ENCODE measurements around the gene METTL13. TPM values are rescaled to one million over a fixed set of nuclear protein-coding genes. Genes with fewer than 3 reads are reported as not detected.

METTL13 gene
- total RNA-seq, 2 experiments from 2014 or later: 6.5 to 7.9 TPM

DNA sequence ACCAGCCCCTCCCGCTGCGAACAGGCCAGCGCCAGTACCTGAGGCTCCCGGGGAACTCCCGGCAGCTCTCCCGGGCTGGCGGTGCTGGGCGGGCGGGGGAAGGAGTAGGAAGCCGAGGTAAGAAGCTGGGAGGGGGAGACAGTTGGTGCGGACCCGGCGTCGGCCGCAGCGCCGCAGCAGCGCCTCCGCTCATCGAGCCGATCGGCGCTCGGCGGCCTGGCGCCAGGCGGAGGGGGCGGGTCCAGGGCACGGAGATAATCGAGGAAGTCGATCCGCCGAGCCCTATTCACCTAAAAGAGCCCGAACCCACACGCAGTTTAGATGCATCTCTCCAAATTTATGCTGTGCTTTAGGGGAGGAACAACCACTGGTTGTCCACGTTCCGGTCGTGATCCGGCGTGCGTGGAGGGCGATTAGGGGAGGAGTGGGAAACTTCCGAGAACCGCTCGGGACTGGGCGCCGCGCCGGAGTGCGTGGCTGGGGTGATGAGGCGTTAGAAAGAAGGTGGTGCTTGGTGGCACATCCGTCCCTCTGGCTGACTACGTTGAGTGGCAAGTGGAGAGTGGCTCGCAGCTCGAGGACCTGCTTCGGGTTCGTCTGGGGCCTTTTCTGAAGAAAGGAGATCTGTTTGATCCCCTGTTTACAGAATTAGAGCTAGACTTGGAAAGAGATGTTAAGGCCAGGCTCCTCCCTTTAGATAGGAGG lies 39.4 kb upstream of the METTL13 start, which contains the start of gene VAMP4:
TSS of gene VAMP4 (minus strand) at position 194 of the 705 bp plus-strand sequence. CDS start 3,651 bp downstream, outside the sequence.
- intact Hi-C loops (cut with DNase I, micrococcal nuclease): loop anchor here (1.0 to 10.0 kb wide), 6 partner anchors 39 to 1667 kb away; partner anchors contain the start of genes METTL13 (in 2 of the 2), PRRC2C (in 2 of the 2), DNM3 (in 1 of the 2) and GORAB (in 1 of the 2)
- Mint-ChIP-seq H3K4me1 (ENCODE audit: low read depth) (peaks cover 63% of the 10 kb centered on the region), H3K27ac (peak within 1 kb of the TSS; percentile 100), H3K27me3 (no peaks in the 10 kb centered on the region), H3K4me3 (peak within 1 kb of the TSS; percentile 99), H3K36me3 (ENCODE audit: low read depth) (peaks cover 29% of the 10 kb centered on the region), H3K9me3 (no peaks in the 10 kb centered on the region)
- TF ChIP-seq, protein P1, sequence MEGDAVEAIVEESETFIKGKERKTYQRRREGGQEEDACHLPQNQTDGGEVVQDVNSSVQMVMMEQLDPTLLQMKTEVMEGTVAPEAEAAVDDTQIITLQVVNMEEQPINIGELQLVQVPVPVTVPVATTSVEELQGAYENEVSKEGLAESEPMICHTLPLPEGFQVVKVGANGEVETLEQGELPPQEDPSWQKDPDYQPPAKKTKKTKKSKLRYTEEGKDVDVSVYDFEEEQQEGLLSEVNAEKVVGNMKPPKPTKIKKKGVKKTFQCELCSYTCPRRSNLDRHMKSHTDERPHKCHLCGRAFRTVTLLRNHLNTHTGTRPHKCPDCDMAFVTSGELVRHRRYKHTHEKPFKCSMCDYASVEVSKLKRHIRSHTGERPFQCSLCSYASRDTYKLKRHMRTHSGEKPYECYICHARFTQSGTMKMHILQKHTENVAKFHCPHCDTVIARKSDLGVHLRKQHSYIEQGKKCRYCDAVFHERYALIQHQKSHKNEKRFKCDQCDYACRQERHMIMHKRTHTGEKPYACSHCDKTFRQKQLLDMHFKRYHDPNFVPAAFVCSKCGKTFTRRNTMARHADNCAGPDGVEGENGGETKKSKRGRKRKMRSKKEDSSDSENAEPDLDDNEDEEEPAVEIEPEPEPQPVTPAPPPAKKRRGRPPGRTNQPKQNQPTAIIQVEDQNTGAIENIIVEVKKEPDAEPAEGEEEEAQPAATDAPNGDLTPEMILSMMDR (IDR thresholded peaks at IDR 0.05): no peak
- ChIA-PET CTCF (interaction anchor here (0.6 to 2.1 kb wide), 8 partner anchors 22 to 257 kb away, joined by 3 to 18 read pairs (median 4); partner anchors contain the start of gene METTL13), POLR2A (interaction anchor here (0.6 to 4.3 kb wide), 25 partner anchors 9 to 1973 kb away, joined by 3 to 122 read pairs (median 4); partner anchors contain the start of genes DNM3, FMO4, KIFAP3 and KLHL20)
- H3K27me3 ChIP-seq (ENCODE audit: control insufficient read depth in 1 of 2, insufficient read depth in 2 of 2, low read length in 2 of 2): no peaks in the 10 kb centered on the region
- peak within 1 kb of the TSS; percentile 80 for H3K4me3 ChIP-seq (ENCODE audit: low read length)
- DNase-seq (peak; percentile 77 to 94 (median 84)), ATAC-seq (ENCODE audit: poor library complexity) (peak; percentile 88)
- no peaks in the 10 kb centered on the region for H3K9me3 ChIP-seq (ENCODE audit: control insufficient read depth in 1 of 2, insufficient read depth in 1 of 2, low read length in 2 of 2)
- H3K4me1 ChIP-seq (ENCODE audit: insufficient read depth, low read length): peaks cover 28% of the 10 kb centered on the region
- peak within 1 kb of the TSS; percentile 95 to 96 for H3K27ac ChIP-seq (ENCODE audit: low read depth in 1 of 2, low read length in 2 of 2)
- peaks cover 14% of the 10 kb centered on the region for H3K36me3 ChIP-seq (ENCODE audit: insufficient read depth, low read length)

GRCh38 chr1:171742577-171742922 lies 38.9 kb upstream of the METTL13 start:
- Mint-ChIP-seq H3K27me3 (no peaks in the 10 kb centered on the region), H3K9me3 (no peaks in the 10 kb centered on the region), H3K4me3 (peak overlapping the region; percentile 99), H3K27ac (peak overlapping the region; percentile 100), H3K36me3 (ENCODE audit: low read depth) (peaks cover 27% of the 10 kb centered on the region), H3K4me1 (ENCODE audit: low read depth) (peaks cover 62% of the 10 kb centered on the region)
- TF ChIP-seq, protein P1 (IDR thresholded peaks at IDR 0.05): no peak
- no peaks in the 10 kb centered on the region for H3K27me3 ChIP-seq (ENCODE audit: control insufficient read depth in 1 of 2, insufficient read depth in 2 of 2, low read length in 2 of 2)
- CTCF ChIA-PET: interaction anchor here (1.1 to 2.1 kb wide), 6 partner anchors 22 to 429 kb away, joined by 3 to 18 read pairs (median 4); partner anchors contain the start of genes FMO4 and METTL13
- H3K36me3 ChIP-seq (ENCODE audit: insufficient read depth, low read length): peaks cover 9% of the 10 kb centered on the region
- peaks cover 28% of the 10 kb centered on the region for H3K4me1 ChIP-seq (ENCODE audit: insufficient read depth, low read length)
- H3K27ac ChIP-seq (ENCODE audit: low read depth in 1 of 2, low read length in 2 of 2): peak overlapping the region; percentile 95 to 96
- ATAC-seq (ENCODE audit: poor library complexity) (peak; percentile 9), DNase-seq (peak in 9 of 14 experiments; percentile 3 to 42 (median 9))
- H3K9me3 ChIP-seq (ENCODE audit: control insufficient read depth in 1 of 2, insufficient read depth in 1 of 2, low read length in 2 of 2): no peaks in the 10 kb centered on the region
- intact Hi-C loops (cut with DNase I, micrococcal nuclease): loop anchor here (1.0 to 10.0 kb wide), 6 partner anchors 39 to 1668 kb away; partner anchors contain the start of genes METTL13 (in 2 of the 2), PRRC2C (in 2 of the 2), DNM3 (in 1 of the 2) and GORAB (in 1 of the 2)
- peak overlapping the region; percentile 80 for H3K4me3 ChIP-seq (ENCODE audit: low read length)
- POLR2A ChIA-PET: interaction anchor here (0.6 to 4.3 kb wide), 17 partner anchors 10 to 1972 kb away, joined by 3 to 122 read pairs (median 5); partner anchors contain the start of genes DNM3, FMO4, KIFAP3 and KLHL20

DNA sequence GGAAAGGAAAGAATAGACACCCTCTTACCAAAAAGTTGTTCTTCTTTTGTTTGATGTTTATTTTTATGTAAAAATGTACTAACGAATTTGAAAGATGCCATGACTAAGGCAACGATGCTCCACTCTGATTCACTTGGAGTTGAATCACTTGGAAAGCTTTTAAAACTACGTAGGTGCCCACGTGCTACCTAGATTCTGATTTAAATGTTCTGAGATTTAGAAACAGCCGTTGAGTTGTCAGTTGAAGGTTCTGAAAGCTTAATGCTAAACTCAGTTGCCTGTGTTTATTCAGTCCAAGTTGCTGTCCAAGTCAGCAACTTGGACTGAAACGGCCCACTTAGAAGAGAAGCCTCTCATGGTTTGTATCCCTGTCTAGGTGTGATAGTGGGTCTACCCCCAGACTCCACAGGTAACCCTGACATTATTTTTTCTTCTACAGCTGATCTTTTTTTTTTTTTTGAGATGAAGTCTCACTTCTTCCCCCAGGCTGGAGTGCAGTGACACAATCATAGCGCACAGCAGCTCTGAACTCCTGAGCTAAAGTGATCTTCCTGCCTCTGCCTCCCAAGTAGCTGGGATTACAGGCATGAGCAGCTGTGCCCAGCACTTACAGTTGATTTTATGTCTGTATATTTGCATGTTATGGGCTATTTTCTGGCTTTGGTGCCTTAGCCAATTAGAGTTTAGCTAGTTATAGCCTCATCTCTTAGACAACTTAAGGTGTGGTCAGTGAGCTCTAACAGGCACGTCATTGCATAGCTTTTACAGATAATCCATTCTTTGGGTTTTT lies 38.2 kb upstream of the METTL13 start:
- H3K27me3 Mint-ChIP-seq: no peaks in the 10 kb centered on the region
- ChIA-PET CTCF (interaction anchor here (0.8 to 2.1 kb wide), 6 partner anchors 23 to 700 kb away, joined by 3 to 18 read pairs (median 4); partner anchors contain the start of genes FMO4, METTL13 and PIGC), POLR2A (interaction anchor here (0.6 to 4.3 kb wide), 15 partner anchors 10 to 1971 kb away, joined by 3 to 122 read pairs (median 5); partner anchors contain the start of genes DNM3, FMO4, KIFAP3 and KLHL20)
- H3K36me3 Mint-ChIP-seq (ENCODE audit: low read depth): peaks cover 25% of the 10 kb centered on the region
- Histone ChIP-seq H3K36me3 (ENCODE audit: insufficient read depth, low read length) (peaks cover 2% of the 10 kb centered on the region), H3K4me3 (ENCODE audit: low read length) (peak overlapping the region; percentile 80), H3K27me3 (ENCODE audit: control insufficient read depth in 1 of 2, insufficient read depth in 2 of 2, low read length in 2 of 2) (no peaks in the 10 kb centered on the region), H3K27ac (ENCODE audit: low read depth in 1 of 2, low read length in 2 of 2) (peak overlapping the region; percentile 95 to 96), H3K4me1 (ENCODE audit: insufficient read depth, low read length) (peaks cover 28% of the 10 kb centered on the region), H3K9me3 (ENCODE audit: control insufficient read depth in 1 of 2, insufficient read depth in 1 of 2, low read length in 2 of 2) (no peaks in the 10 kb centered on the region)
- H3K4me1 Mint-ChIP-seq (ENCODE audit: low read depth): peaks cover 61% of the 10 kb centered on the region
- ATAC-seq (ENCODE audit: poor library complexity): no peak
- DNase-seq: peak in 4 of 14 experiments; percentile 16 to 59 (median 37)
- H3K9me3 Mint-ChIP-seq: no peaks in the 10 kb centered on the region
- TF ChIP-seq, protein P1 (IDR thresholded peaks at IDR 0.05): no peak
- intact Hi-C loops (cut with DNase I, micrococcal nuclease): loop anchor here (5.0 to 10.0 kb wide), 5 partner anchors 102 to 1668 kb away; partner anchors contain the start of genes PRRC2C (in 2 of the 2), DNM3 (in 1 of the 2), GORAB (in 1 of the 2) and KIFAP3 (in 1 of the 2)
- H3K4me3 Mint-ChIP-seq: peak overlapping the region; percentile 99
- peak overlapping the region; percentile 100 for H3K27ac Mint-ChIP-seq
